Measurements from ENCODE around the gene ZMYM2.

Gene ZMYM2

DNA sequence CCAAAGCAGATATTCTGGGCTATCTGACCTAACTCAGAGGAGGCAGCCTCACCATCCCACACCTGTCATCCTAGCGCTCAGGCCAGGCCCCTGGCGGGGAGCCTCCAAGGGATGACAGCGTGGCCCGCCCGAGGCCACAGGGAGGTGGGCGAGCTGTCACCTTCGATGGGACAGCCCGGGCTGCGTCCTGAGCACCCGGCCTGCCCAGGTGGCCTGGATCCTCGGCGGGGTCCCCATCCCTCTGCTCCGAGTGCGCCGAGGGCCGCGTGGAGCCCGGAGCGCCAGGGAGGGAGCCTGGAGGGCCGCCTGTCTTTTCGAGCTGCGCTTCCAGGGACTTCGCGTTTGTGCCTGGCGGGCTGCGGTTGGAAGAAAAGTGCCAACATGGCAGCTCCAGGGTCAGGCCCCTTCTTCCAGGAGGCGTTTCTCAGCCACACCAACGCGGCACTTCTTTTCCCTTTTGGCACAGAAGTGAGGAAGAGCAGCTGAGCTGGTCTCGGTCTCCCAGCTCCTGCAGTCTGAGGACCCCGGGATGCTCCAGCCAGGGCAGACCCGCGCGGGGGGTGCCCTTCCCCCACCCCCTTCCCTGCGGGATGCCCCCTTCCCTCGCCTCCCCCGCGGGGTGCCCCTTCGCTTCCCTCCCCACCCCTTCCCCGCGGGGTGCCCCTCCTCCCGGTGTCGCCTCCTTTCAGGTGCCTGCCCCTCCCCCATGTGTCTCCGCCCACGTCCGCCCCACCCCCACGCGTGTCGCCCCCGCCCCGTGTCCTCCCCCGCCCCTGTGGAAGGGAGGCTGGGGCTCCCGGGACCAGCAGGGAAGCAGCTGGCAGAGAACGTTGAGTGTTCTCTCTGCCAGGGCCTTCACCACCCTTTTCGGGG, 160.0 kb downstream of the ZMYM2 start:
- TF ChIP-seq CTCF (conservative IDR thresholded peaks at IDR 0.05; ENCODE audit: low read length): no peak
- no peak for TF ChIP-seq EZH2phosphoT487 (IDR thresholded peaks at IDR 0.05; ENCODE audit: borderline replicate concordance)
- no peaks in the 10 kb centered on the region for H3K79me2 ChIP-seq (ENCODE audit: insufficient read depth, low read length)
- peak overlapping the region; percentile 79 for H3K9ac ChIP-seq (ENCODE audit: low read depth, low read length, poor library complexity, severe bottlenecking)
- H4K20me1 ChIP-seq (ENCODE audit: insufficient read depth, low read length, poor library complexity, severe bottlenecking): no peaks in the 10 kb centered on the region
- peak overlapping the region; percentile 98 for H3K4me3 ChIP-seq (ENCODE audit: low read length, poor library complexity, severe bottlenecking)
- H2AFZ ChIP-seq (ENCODE audit: low read length): peak overlapping the region; percentile 100
- peaks cover 13% of the 10 kb centered on the region for H3K4me1 ChIP-seq (ENCODE audit: insufficient read depth, low read length, poor library complexity, severe bottlenecking)
- peak overlapping the region; percentile 83 for H3K4me2 ChIP-seq (ENCODE audit: low read depth, low read length, poor library complexity, severe bottlenecking)
- H3K36me3 ChIP-seq (ENCODE audit: insufficient read depth, low read length): no peaks in the 10 kb centered on the region
- no peaks in the 10 kb centered on the region; the same call in 1 of the 2 replicates for H3F3A ChIP-seq (ENCODE audit: low read depth)
- no peaks in the 10 kb centered on the region for H3K27me3 ChIP-seq (ENCODE audit: insufficient read depth, low read length, poor library complexity, severe bottlenecking)
- H3K9me2 ChIP-seq (replicated peaks; ENCODE audit: low read depth, low read length): no peaks in the 10 kb centered on the region
- H3K9me3 ChIP-seq (ENCODE audit: insufficient read depth, low read depth, low read length): no peaks in the 10 kb centered on the region

GRCh38 chr13:20119960-20120359, 161.4 kb downstream of the ZMYM2 start:
- Histone ChIP-seq H2AFZ (ENCODE audit: low read length) (peak overlapping the region; percentile 52), H3K9ac (ENCODE audit: low read depth, low read length, poor library complexity, severe bottlenecking) (peak overlapping the region; percentile 71), H3K4me1 (ENCODE audit: insufficient read depth, low read length, poor library complexity, severe bottlenecking) (peaks cover 13% of the 10 kb centered on the region), H3K9me2 (replicated peaks; ENCODE audit: low read depth, low read length) (no peaks in the 10 kb centered on the region), H3F3A (ENCODE audit: low read depth) (no peaks in the 10 kb centered on the region; the same call in 1 of the 2 replicates), H3K27me3 (ENCODE audit: insufficient read depth, low read length, poor library complexity, severe bottlenecking) (no peaks in the 10 kb centered on the region), H3K4me2 (ENCODE audit: low read depth, low read length, poor library complexity, severe bottlenecking) (peak overlapping the region; percentile 83), H3K79me2 (ENCODE audit: insufficient read depth, low read length) (no peaks in the 10 kb centered on the region), H3K4me3 (ENCODE audit: low read length, poor library complexity, severe bottlenecking) (peak overlapping the region; percentile 80), H3K36me3 (ENCODE audit: insufficient read depth, low read length) (no peaks in the 10 kb centered on the region), H3K9me3 (ENCODE audit: insufficient read depth, low read depth, low read length) (no peaks in the 10 kb centered on the region), H4K20me1 (ENCODE audit: insufficient read depth, low read length, poor library complexity, severe bottlenecking) (no peaks in the 10 kb centered on the region)
- TF ChIP-seq CTCF (conservative IDR thresholded peaks at IDR 0.05; ENCODE audit: low read length) (no peak), EZH2phosphoT487 (IDR thresholded peaks at IDR 0.05; ENCODE audit: borderline replicate concordance) (no peak)

- H3K9ac ChIP-seq (ENCODE audit: low read depth, low read length, poor library complexity, severe bottlenecking): peak overlapping the region; percentile 71
- H3K4me3 ChIP-seq (ENCODE audit: low read length, poor library complexity, severe bottlenecking): peak overlapping the region; percentile 80
- H3K36me3 ChIP-seq (ENCODE audit: insufficient read depth, low read length): no peaks in the 10 kb centered on the region
- peak overlapping the region; percentile 48; the same call in 1 of the 2 replicates for H2AFZ ChIP-seq (ENCODE audit: low read length)
- H3K9me2 ChIP-seq (replicated peaks; ENCODE audit: low read depth, low read length): no peaks in the 10 kb centered on the region
- TF ChIP-seq CTCF (conservative IDR thresholded peaks at IDR 0.05; ENCODE audit: low read length) (no peak), EZH2phosphoT487 (IDR thresholded peaks at IDR 0.05; ENCODE audit: borderline replicate concordance) (no peak)
- no peaks in the 10 kb centered on the region for H3K27me3 ChIP-seq (ENCODE audit: insufficient read depth, low read length, poor library complexity, severe bottlenecking)
- peaks cover 13% of the 10 kb centered on the region for H3K4me1 ChIP-seq (ENCODE audit: insufficient read depth, low read length, poor library complexity, severe bottlenecking)
- no peaks in the 10 kb centered on the region for H3K79me2 ChIP-seq (ENCODE audit: insufficient read depth, low read length)
- H4K20me1 ChIP-seq (ENCODE audit: insufficient read depth, low read length, poor library complexity, severe bottlenecking): no peaks in the 10 kb centered on the region
- H3K9me3 ChIP-seq (ENCODE audit: insufficient read depth, low read depth, low read length): no peaks in the 10 kb centered on the region
- H3F3A ChIP-seq (ENCODE audit: low read depth): no peaks in the 10 kb centered on the region; the same call in 1 of the 2 replicates
- H3K4me2 ChIP-seq (ENCODE audit: low read depth, low read length, poor library complexity, severe bottlenecking): peak overlapping the region; percentile 83
Measured at GRCh38 chr13:20121159-20121525, 162.6 kb downstream of the ZMYM2 start.

Measured in Loucy (cell line).